Muscle layer of colon (tissue), 2 donors: Measurements from ENCODE around the gene BRD3OS.

Source experiments
- H3K27ac ChIP-seq: one replicate; pipeline ENCODE4 v1.7.0; 2013; ENCODE audit warnings: low read depth, mild to moderate bottlenecking, low read length, moderate library complexity
- H3K27me3 ChIP-seq, 2 donors: one replicate each; pipeline ENCODE4 v1.7.0; 2013; ENCODE audit warnings: low read length in 2 of 2, mild to moderate bottlenecking in 2 of 2; ENCODE audit not compliant: insufficient read depth in 2 of 2, control insufficient read depth in 1 of 2
- H3K36me3 ChIP-seq: one replicate; pipeline ENCODE4 v1.7.0; 2013; ENCODE audit warnings: mild to moderate bottlenecking, low read length; ENCODE audit not compliant: insufficient read depth
- H3K4me1 ChIP-seq: one replicate; pipeline ENCODE4 v1.7.0; 2013; ENCODE audit warnings: mild to moderate bottlenecking, low read length; ENCODE audit not compliant: insufficient read depth
- H3K4me3 ChIP-seq, 2 donors: one replicate each; pipeline ENCODE4 v1.7.0; 2013; ENCODE audit warnings: low read length in 2 of 2, low read depth in 1 of 2, mild to moderate bottlenecking in 1 of 2, moderate library complexity in 1 of 2
- H3K9ac ChIP-seq: one replicate; pipeline ENCODE4 v1.7.0; 2013; ENCODE audit warnings: low read length
- H3K9me3 ChIP-seq: one replicate; pipeline ENCODE4 v1.7.0; 2013; ENCODE audit warnings: mild to moderate bottlenecking, low read length
- donor health status: abdominal sarcoma.
- donor health status: Adenocarcinoma of cecum.

The BRD3OS gene

DNA sequence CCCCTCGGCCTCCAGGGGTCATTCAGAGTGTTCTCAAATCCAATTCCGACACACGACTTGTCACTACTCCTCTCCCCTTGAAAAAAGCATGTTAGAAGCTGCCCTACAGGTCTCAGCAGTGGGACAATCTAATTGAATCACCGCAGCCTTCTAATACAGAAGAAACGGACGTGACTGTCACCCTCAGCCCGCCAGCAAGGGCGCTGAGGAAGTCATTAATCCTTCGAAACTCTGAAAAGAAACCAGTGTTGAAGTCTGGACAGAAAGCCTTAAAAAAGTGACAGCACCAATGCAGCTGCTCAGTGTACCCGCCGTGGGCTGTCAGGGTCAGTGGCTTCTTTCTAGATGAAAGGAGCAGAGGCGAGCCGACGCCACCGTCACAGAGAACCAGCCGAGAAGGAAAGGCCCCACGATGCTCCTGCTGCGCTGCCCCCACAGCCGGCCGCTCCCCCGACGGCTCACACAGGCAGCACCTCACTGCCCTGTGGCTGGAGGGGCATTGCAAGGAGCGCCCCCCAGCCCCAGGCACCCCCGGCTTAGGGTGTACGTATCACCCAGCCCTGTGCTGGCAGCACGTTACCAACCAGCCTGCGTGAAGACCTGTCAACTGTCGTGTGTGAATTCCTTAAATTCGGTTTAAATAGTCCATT lies 5.7 kb downstream of the BRD3OS start:
- H3K27ac ChIP-seq: no peak overlapping the region
- H3K9me3 ChIP-seq: no peaks in the 10 kb centered on the region
- H3K27me3 ChIP-seq: no peaks in the 10 kb centered on the region
- H3K36me3 ChIP-seq: peaks cover 60% of the 10 kb centered on the region
- H3K4me3 ChIP-seq: no peak overlapping the region
- no peak overlapping the region for H3K9ac ChIP-seq
- peaks cover 7% of the 10 kb centered on the region for H3K4me1 ChIP-seq

DNA sequence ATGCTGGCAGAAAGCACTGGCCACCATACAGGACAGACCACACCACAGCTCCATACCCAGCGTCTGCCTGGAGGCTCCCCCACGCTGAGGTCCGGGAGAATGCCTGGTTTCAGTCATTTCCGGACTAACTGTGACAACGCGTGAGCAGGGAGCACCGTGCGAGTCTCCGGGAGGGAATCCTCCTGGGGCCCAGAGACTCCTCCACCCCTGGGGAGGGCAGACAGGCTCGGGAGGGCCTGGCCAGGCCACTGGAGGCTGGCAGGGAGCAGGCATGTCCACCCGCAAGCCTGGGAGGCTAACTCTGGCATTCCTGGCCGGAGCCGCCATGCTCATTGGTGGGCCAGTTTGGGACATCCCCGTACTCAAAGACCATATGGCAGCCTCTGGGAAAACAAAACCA lies 6.5 kb downstream of the BRD3OS start:
- no peak overlapping the region for H3K27ac ChIP-seq
- H3K9ac ChIP-seq: no peak overlapping the region
- H3K27me3 ChIP-seq: no peaks in the 10 kb centered on the region
- no peaks in the 10 kb centered on the region for H3K9me3 ChIP-seq
- H3K4me3 ChIP-seq: no peak overlapping the region
- H3K4me1 ChIP-seq: no peaks in the 10 kb centered on the region
- peaks cover 61% of the 10 kb centered on the region for H3K36me3 ChIP-seq

DNA sequence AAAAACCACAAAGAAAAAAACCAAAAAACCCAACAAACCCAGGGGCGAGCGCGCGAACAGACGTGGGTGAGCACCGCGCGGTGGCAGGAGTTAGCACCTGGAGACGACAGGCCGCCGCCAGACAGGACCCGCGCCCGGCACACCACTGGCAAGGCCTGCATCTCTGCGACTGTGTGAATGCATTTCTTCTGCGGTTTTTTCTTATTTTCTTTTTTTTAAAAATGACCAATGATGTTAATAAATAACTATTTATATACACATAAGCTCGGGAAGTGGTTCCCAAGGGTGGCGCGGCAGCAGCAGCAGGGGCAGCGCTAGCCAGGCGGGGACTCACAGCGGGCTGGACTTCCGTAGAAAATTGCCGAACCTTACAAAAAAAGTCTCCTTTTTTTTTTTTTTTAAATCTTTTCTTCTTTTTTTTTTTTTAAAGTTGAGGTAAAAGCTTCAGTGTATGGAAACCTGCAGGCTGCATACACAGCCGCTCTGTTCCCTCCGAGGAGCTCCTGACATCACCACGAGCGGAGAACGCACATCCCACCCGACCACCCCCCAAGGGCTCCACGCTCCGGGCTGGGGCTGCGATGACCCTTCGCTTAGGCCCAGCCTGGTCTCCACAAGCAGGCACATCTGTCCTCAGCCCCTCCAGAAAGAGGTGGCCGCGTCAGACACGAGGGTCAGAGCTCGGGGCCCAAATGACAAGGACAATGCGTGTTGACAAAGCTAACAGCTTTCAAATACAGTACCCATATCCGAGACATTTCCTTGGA lies 7.4 kb downstream of the BRD3OS start:
- H3K36me3 ChIP-seq: peaks cover 54% of the 10 kb centered on the region
- no peak overlapping the region for H3K9ac ChIP-seq
- no peak overlapping the region for H3K27ac ChIP-seq
- no peak overlapping the region for H3K4me3 ChIP-seq
- H3K9me3 ChIP-seq: no peaks in the 10 kb centered on the region
- no peaks in the 10 kb centered on the region for H3K27me3 ChIP-seq
- H3K4me1 ChIP-seq: no peaks in the 10 kb centered on the region

DNA sequence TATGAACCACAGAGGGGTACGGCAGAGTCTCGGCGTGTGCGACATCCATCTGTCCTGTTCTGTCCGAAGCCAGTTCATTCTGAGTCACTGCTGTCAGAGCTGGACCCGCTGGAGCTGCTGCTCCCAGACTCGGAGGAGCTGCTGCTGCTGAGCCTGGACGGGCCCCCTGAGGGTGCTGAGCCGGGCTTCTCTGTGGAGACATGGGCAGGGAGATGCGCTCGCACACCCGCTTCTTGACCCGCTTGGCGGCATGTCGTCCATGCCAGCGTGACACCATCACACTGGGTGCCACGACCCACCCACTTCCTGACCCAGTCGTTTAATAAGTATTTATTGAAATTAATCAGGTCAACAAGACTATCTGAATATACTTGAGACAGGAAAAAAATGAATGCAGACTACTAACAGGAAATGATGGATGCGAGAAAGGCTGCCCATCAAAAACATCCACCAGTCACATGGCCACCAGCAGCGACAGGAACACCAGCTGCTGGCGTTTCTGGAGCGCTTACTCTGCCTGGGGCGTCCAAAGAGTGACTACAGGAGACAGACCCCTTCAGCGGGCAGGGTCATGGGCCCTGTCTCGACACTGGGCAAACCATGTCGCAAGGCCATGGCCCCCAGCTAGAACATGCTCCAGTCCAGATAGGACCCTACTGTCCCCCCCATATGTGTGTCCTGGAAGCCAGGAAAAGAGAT lies 8.4 kb downstream of the BRD3OS start:
- H3K4me1 ChIP-seq: no peaks in the 10 kb centered on the region
- H3K9me3 ChIP-seq: no peaks in the 10 kb centered on the region
- peaks cover 61% of the 10 kb centered on the region for H3K36me3 ChIP-seq

DNA sequence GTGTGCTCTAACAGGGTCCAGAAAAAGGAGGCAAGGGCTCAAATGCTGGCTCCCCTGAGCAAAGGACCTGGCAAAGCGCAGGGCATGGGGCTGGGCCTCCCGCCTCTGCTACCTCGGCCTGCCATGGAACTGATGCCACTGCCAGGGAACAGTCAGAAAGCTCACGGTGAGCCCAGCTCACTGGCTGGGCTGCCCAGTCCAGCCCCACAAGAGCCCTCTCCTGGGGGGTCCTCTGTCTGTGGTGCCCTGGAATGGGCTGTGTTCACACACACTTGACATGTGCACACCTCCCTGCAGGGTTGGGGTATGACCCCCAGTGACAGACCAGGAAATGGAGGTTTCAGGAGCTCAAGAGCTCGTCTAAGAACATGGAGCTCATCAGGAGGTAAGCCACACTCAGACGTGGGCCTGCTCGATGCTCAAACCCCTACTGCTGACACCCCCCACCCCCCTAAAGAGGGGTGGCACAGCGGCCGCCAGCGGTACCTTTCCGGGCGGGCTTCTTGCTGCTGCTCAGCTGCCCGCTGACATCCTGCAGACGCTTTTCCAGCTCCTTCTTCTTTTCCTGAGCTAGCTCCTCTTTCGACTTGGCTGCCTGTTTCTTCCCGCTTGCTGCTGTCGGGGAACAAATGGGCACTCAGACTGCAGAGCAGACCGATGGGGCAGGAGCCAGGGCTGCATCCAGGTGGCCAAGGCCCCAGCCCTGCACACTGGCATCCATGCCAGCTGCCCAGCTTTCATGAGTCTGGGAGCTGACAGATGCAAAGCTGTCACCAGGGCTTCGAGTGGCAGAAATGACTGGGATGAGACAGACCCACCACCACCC lies 9.1 kb downstream of the BRD3OS start:
- H3K27me3 ChIP-seq: no peaks in the 10 kb centered on the region
- no peaks in the 10 kb centered on the region for H3K4me1 ChIP-seq
- no peak overlapping the region for H3K4me3 ChIP-seq
- peaks cover 65% of the 10 kb centered on the region for H3K36me3 ChIP-seq
- no peak overlapping the region for H3K9ac ChIP-seq
- H3K27ac ChIP-seq: no peak overlapping the region
- no peaks in the 10 kb centered on the region for H3K9me3 ChIP-seq

More for the DNA sequence above, 8.4 kb downstream of the BRD3OS start:
- no peaks in the 10 kb centered on the region for H3K27me3 ChIP-seq
- no peak overlapping the region for H3K9ac ChIP-seq
- H3K27ac ChIP-seq: no peak overlapping the region
- no peak overlapping the region for H3K4me3 ChIP-seq

DNA sequence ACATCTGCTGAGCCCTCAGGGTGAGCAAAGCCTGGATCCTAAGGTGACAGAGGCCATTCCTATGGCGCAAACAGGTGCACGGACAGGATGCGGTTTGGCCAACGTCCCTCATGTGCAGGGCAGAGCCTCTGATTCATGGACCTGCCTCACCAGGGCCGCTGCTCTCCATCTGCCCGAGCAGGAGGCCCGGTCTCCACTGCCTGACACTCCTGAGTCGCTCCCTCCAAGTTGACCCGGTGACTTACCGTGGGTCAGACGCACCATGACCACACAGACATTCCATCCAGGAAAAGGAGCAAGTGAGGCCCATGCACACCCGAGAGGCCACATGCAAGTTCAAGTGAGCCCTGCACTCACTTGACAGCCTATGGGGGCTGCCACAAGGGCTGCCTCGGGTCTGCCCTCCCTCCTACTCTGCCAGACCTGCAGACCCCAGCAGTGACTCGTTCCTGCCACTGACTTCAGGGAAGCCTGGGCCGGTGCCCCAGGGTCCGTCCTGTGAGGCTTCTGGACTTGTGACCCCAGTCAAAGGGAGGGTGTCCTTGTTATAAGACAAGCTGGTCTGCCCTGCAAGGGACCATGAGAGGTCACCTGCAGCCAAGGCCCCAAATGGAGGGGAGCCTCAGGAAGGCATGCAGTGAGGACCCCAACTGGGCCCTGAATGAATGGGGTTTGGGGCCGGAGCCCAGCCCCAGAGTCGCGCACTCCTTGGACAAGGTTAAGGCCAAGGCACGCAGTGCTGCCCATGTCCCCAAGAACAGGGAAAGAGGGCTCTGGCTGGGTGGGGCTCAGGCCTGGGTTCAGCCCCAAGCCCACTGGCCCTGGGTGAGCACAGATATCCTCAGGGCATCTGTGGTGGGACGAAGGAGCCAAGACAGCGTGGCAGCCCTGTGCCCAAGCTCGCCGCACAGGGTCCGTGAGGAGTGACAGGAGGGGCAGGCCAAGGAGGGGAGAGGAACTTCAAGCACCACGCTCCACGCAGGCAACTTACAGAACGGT lies 10.1 kb downstream of the BRD3OS start:
- Histone ChIP-seq H3K27ac (no peak overlapping the region), H3K4me3 (no peak overlapping the region), H3K27me3 (no peaks in the 10 kb centered on the region), H3K4me1 (no peaks in the 10 kb centered on the region), H3K9me3 (no peaks in the 10 kb centered on the region), H3K36me3 (peaks cover 70% of the 10 kb centered on the region), H3K9ac (no peak overlapping the region)

DNA sequence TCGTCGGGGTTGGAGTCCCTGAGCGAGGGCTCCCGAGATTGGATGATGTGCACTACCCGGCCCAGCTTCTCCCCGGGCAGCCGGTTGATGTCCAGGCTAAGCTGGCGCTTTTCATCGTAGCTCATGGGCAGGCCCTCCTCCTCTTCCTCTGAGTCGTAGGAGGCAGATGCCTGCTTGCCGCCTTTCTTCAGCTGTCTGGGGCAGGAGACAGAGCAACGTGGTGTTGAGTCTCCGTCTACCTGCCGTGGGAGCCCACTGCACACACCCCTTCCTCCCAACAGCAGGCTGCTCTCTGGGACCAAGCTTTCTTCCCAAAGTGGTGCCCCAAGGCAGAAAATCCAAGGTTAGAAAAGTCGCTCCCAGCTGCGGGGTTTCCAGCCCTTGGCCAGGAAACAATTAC lies 10.8 kb downstream of the BRD3OS start:
- no peaks in the 10 kb centered on the region for H3K27me3 ChIP-seq
- H3K9ac ChIP-seq: no peak overlapping the region
- H3K36me3 ChIP-seq: peaks cover 64% of the 10 kb centered on the region
- H3K9me3 ChIP-seq: no peaks in the 10 kb centered on the region
- no peak overlapping the region for H3K4me3 ChIP-seq
- H3K27ac ChIP-seq: no peak overlapping the region
- peaks cover 4% of the 10 kb centered on the region for H3K4me1 ChIP-seq

DNA sequence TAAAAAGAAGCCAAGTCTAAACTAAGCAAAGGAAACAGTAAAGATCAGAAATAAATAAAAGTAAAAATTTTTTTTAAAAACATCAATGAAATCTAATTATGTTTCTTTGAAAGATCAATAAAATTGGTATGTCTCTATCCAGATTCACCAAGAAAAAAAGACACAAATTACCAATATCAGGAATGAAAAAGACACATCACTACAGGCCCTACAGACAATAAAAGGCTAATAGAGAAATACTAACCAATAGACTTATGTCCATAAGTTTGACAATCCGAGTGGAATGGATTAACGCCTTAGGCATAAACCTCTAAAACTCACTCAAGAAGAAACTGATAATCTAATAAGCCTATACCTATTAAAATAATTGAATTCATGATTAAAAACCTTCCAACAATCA lies 12.4 kb downstream of the BRD3OS start:
- H3K27ac ChIP-seq: no peak overlapping the region
- peaks cover 6% of the 10 kb centered on the region for H3K4me1 ChIP-seq
- H3K36me3 ChIP-seq: peaks cover 63% of the 10 kb centered on the region
- H3K9me3 ChIP-seq: no peaks in the 10 kb centered on the region
- no peak overlapping the region for H3K9ac ChIP-seq
- no peak overlapping the region for H3K4me3 ChIP-seq
- H3K27me3 ChIP-seq: no peaks in the 10 kb centered on the region

DNA sequence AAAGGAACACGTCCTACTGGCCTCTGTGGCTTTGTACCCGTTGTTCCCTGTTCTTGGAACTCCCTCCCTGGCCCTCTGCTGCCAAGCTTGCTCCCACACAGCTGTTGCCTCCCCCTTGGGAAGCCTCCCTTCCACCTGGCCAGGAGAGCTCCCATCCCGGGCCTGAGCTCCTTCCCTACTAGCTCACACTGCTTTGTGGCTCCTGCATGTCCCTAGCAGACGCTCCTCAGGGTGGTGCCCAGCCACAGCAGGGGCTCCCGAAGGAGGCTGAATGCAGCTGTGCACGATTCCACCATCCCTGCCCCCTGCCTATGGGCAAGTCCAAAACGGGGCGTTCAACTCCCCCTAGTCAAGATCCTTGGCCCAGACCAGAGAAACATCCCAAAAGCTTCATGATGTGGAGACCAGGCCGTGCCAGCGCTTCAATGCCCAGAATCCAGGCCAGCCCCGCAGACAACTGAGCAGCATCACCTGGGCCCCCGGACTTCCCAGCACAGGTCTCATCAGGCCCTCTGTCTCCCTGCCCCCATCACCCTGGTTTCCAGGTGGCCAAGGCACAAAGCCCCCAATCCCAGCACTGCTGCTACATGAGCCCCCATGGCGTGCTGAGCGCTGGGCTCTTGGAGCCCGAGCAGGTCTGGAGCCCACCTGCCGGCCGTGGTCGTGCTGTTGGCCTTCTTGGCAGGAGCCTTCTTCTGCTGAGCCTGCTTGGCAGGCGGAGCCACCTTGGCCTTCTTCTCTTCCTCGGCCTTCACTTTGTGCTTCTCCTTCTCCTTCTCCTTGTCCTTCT lies 14.3 kb downstream of the BRD3OS start:
- Histone ChIP-seq H3K4me3 (no peak overlapping the region), H3K27me3 (no peaks in the 10 kb centered on the region), H3K9me3 (no peaks in the 10 kb centered on the region), H3K9ac (no peak overlapping the region), H3K27ac (no peak overlapping the region), H3K36me3 (peaks cover 60% of the 10 kb centered on the region), H3K4me1 (peaks cover 6% of the 10 kb centered on the region)

DNA sequence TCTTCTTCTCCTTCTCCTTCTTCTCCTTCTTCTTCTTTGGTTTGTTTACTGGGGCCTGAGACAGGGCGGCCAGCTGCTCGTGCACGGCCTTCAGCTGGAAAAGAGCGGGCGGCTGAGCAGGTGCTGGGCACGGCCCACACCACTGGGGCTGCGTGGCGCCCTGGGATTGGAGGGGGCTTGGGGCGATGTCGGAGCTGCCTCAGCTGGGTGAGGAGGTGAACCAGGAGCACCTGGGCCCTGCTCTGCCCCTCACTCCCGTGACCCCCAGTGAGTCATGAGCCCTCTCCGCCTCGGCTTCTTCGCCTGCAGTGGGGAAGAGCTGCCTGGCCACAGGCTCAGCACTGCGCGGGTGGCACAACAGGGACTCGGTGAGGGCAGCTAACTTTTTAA lies 14.9 kb downstream of the BRD3OS start:
- Histone ChIP-seq H3K27ac (no peak overlapping the region), H3K36me3 (peaks cover 60% of the 10 kb centered on the region), H3K9me3 (no peaks in the 10 kb centered on the region)

More for the DNA sequence above, 14.9 kb downstream of the BRD3OS start:
- Histone ChIP-seq H3K4me3 (no peak overlapping the region), H3K27me3 (no peaks in the 10 kb centered on the region), H3K9ac (no peak overlapping the region), H3K4me1 (peaks cover 6% of the 10 kb centered on the region)
